Measurements from ENCODE around the gene RSPRY1. TPM values are rescaled to one million over a fixed set of nuclear protein-coding genes. Genes with fewer than 3 reads are reported as not detected.

Gene RSPRY1
- total RNA-seq, 1 donor from 2014 or later: 17.1 TPM

DNA sequence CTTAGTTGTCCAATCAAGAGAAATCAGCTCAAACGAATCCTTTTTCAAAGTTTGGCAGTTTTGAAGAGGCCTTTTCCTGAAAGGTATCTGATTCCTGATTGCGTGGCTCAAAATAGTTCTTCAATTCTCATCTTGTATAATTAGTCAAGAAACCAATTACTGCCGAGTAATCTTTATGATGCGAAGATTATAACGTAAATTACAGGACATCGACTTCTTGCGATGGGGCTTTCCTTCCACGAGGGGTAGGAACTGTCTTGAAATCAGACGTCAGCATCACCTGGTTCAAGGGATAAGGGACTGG is 58.3 kb downstream of the RSPRY1 start:
- intact Hi-C loops (cut with DNase I): loop anchor here (2.0 kb wide), 1 partner anchor 54 kb away; no protein-coding TSS in a partner anchor
- no peak for DNase-seq (ENCODE audit: low spot score)

DNA sequence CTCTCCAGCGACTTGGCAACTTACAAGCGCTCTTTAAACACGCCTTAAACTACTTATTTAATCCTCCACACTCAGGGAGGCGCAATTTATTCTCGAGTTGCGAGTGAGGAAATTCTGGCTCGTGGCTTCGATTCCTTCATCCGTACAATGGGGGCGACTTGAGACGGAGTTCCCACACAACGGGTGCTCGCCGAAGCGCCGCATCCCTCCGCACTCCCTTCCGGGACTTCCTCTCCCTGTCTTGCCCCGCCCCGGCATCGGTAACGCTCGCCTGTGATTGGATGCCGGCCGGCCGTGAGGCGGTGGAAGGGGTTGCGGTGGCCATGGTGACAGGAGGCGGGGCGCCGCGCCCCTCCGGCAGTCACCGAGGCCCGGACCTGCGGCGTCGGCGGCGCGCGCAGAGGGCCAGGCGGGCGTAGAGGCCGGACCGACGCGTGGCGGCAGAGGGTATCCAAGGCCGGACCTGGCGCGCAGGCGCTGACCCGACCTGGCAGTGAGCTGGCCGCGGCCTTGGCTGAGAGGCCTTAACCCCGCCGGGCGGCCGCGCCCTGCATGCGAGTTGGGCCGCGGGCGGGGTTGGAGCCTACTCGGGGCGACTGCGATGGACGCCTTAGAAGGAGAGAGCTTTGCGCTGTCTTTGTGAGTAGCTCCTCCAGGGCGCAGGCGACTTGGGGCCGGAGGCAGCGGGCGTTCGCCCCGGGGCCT is 58.8 kb downstream of the RSPRY1 start, which contains the start of gene ARL2BP:
ARL2BP (plus strand) TSS at position 493 of the 705 bp plus-strand sequence; CDS start at position 602, 109 bp downstream.
- intact Hi-C loops (cut with DNase I): loop anchor here (2.0 to 5.0 kb wide), 2 partner anchors 54 to 58 kb away; partner anchors contain the start of genes PSME3IP1 and RSPRY1
- peak; percentile 99 for DNase-seq (ENCODE audit: low spot score)

DNA sequence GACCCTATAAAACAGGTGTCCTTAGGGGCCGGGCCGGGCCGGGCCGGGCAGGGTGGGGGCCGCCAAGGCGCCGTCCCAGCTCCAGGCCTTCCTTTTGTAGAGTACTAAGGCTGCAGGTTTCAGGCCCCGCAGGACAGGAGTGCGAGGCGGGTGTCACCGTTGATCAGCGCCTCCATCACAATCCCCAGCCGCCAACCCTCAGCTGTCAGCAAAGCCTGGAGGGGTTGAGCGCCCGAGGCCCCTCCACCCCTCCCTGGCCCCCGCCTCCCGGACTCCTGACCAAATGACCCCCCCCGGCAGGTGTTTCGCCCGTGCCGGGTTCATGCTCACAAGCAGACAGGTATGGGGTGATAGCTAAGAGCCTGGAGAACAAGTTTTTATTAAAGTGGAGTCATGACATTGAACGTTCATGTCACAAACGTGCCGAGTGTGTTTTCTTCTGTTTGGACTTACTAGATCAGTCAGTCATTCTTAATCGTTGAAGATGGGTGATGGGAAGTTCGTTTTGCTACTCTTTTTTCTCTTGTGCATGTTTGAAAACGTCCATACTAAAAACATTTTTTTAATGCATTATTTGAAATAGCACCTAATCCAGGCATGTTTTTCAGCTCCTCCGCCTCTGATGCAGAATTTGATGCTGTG is 59.5 kb downstream of the RSPRY1 start:
- no peak for DNase-seq (ENCODE audit: low spot score)
- intact Hi-C loops (cut with DNase I): loop anchor here (2.0 to 5.0 kb wide), 2 partner anchors 53 to 58 kb away; partner anchors contain the start of genes PSME3IP1 and RSPRY1

DNA sequence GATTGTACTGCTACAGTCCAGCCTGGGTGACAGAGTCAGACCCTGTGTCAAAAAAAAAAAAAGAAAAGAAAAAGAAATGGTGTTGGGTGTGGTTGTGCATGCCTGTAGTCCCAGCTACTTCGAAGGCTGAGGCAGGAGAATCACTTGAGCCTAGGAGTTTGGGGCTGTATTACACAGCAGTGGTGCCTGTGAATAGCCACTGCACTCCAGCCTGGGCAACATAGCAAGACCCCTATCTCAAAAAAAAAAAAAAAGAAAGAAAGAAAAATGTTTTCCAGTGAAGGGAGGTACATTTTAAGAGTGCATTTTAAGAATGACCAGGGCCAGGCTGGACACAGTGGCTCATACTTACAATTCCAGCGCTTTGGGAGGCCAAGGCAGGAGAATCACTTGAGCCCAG is 65.2 kb downstream of the RSPRY1 start:
- intact Hi-C loops (cut with DNase I): no loop called here
- DNase-seq (ENCODE audit: low spot score): no peak

DNA sequence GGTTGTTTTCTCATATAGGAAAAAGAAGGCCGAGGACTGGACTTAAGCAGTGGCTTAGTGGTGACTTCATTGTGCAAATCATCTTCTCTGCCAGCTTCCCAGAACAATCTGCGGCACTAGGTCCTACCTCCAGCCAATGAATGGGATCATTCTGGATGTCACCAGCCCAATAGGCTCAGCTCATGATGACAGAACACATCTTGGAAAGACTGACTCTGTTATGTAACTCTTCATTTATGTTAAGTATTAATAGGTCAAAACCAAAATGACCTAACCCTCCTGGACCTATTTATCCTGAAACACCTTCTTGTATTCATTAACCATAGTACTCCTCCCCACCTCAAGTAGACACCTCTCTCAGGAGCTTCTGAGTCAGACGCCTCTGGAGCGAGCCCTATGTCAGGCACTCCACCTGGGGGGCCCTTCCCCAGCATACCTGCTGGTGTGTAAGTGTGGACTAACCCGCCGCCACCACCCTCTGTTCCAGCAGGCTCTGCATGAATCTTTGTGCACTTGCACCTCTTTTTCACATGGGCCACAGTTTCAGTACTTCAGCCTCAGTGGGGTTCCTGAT is 66.1 kb downstream of the RSPRY1 start:
- intact Hi-C loops (cut with DNase I): no loop called here
- no peak for DNase-seq (ENCODE audit: low spot score)

DNA sequence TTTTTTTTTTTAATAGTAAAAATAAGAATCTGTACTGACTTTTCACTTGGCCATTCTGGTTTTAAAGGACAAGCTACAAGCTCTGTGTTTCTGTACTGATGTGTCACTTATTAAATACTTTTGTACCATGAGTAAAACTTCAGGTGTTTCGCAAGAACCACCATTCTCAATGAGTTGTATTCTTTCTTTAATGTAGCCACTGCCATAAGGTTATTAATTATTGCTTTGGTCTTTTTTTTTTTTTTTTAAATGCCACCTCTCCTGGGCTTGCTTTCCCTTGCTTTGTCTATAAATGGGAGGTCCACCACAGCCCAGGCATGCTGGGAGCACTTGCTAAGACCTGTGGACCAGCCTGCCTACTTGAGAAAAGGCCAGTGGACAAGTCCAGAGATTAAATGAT is 67.3 kb downstream of the RSPRY1 start:
- DNase-seq (ENCODE audit: low spot score): no peak
- intact Hi-C loops (cut with DNase I): no loop called here

DNA sequence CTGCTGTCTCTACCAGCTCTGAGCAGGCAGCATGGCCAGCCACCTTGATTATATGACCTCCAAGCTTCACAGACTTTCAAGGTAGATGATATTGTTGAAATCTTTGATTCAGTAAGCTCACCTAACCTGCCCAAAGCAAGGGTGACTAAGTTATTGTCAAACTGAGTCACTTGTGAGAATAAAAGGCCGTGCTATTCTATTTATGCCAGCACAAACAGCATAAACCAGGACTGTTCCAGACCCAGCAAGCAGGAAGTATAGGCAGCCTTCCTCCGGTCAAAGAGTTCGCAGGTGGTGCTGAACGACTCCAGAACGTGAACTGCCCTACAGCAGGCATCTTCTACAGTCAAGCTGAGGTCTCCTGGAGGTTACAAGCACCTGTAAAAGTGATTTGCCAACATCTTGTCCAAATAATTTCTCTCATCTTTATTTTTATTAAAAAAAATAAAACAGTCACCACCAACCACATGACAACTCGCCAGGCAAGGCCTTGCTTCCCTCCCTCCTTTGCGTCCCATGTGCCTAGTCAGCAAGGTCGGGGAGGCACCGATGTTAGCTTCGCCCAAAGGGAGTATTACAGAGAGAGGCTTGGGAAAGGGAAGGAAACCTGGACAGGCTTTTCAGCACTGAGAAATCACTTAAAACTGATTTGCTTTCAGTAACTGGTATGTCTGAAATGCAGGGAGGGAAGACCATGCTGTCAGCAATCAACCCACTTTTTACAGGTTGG is 69.7 kb downstream of the RSPRY1 start:
- intact Hi-C loops (cut with DNase I): no loop called here
- no peak for DNase-seq (ENCODE audit: low spot score)

DNA sequence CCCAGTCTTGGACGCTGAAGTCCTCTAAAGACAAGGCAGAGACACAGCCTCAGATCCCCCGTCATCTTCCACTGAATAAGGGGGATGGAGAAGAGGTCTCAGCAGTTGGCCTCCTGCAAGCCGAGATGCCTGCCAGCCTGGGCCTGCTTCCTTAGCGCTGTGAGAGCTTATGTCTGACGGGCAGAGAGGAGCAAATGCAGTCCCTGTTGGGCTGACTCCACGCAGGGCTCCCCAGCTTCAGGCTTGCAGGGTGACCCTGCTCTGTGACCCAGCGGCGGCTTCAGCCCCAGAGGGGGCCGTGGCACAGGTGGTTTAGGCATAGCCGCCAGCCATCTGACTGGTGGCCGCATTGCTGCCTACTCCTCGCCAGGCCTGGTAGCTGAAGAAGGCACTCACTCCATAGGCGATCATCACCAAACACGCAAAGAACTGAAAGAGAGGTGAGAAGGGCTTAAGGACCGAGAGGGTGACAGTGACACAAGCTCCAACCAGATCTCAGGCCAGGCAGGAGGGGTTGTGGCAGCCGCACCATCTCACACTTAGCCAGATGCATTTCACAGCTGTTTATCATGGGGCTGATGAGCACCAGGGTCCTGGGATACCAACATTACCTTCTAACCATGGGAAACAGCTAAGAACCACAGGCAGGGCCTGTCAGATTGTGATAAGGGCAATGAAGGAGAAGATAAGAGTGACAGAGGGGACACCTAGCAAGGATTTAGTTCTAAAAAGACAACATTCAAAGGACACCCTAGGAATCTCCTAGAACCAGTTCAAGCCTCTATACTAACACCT is 70.7 kb downstream of the RSPRY1 start:
- intact Hi-C loops (cut with DNase I): no loop called here
- no peak for DNase-seq (ENCODE audit: low spot score)

DNA sequence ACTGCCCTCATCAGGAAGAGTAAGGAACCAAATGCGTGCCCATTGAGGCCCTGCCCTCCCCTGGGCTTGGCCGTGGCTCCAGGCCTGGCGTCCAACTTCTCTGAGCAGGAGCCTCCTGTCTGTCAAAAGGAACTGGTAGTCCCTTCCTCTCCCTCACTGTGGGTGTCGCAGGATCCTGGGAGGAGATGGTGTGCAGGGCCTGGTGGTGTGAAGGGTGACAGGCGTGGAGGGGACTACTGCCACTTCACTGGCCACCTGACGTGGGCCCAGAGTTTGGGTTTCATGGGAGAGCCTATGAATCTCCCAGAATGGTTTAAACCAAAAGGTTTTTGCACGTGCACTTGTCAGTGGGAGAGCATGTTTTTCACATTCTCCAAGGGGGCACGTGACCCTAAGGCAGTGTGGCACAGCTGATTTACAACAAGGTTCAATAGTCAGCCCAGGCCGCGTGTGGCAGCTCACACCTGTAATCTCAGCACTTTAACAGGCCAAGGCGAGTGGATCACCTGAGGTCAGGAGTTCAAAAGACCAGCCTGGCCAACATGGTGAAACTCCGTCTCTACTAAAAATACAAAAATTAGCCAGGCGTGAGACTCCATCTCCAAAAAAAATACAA is 71.4 kb downstream of the RSPRY1 start:
- intact Hi-C loops (cut with DNase I): no loop called here
- no peak for DNase-seq (ENCODE audit: low spot score)

DNA sequence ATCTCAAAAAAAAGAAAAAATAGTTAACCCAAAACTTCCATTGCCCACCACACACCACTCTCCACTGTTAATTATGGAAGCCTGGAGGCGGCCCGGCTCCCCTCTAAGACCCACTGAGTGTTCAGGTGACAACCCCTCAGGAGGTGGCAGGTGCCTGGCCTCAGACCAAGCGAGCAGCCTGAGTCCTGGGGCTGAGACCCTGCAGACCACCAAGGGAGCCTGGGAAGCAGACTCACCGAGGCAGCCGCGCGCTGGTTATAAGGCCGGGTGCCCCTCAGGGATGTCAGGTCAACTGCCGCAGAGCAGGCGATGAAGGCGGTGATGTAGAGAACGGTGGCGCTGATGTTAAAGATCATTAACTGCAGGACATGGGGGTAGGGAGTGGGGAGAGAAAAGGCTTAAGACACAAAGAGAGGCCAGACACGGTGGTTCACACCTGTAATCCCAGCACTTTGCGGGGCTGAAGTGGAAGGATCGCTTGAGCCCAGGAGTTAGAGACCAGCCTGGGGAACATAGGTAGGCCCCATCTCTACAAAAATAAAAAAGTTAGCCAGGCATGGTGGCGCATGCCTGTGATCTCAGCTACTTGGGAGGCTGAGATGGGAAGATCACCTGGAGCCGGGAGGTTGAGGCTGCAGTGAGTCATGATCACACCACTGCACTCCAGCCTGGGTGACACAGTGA is 72.2 kb downstream of the RSPRY1 start:
- DNase-seq (ENCODE audit: low spot score): no peak
- intact Hi-C loops (cut with DNase I): no loop called here

DNA sequence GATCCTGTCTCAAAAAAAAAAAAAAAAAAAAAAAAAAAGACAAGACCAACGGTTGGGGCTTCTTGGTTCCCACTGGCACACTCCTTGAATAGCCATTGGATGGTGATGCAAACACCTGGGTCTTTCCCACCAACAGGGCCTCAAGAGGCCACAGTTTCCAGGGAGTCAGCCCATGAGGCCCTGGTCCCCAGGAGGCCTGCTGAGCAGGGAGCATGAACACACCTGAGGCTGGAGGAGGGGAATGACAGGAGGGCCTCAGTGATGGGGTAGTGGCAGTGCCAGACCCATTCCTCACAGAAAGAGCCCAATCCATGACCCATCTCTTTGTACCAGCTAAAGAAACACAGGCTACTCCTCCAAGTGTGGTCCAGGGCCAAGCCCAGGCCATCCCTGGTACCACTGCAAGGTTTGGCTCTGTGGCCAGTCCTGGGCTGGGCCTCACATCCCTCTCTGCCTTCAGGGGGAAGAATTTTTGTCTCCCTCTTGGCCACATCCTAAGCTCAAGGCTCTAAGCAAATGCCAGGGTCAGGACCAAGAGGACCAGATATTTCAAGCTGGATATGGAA is 72.9 kb downstream of the RSPRY1 start:
- intact Hi-C loops (cut with DNase I): no loop called here
- no peak for DNase-seq (ENCODE audit: low spot score)

DNA sequence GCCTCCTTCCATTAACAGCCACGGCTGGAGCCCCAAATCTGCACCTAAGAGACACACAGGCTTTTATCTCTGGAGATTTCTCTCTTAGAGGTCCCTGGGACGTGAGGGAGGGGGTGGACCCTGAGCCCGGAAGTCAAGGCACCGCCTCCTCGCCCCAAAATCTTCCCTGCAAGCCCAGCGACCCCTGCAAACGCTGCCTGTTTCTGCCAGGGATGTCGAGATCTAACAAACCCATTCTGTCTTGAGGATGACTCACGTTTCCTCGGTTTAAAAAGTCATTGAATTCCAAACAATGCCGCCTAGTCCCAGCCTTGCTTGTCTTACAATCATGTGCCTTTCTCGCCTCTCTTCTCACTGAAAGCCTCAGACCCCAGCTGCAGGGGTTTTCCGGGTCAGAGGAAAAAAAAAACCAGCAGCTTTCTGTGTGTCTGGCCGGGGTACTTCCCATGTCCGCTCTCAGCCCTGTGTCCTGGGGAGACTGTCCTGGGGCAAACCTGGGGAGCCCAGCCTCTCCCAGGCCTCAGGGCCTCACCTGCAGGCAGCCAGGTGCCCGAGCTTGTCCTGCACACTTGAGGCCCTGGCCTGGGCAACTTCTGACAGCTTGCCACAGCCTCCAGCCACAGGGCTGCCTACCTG is 74.3 kb downstream of the RSPRY1 start:
- intact Hi-C loops (cut with DNase I): no loop called here
- DNase-seq (ENCODE audit: low spot score): no peak

DNA sequence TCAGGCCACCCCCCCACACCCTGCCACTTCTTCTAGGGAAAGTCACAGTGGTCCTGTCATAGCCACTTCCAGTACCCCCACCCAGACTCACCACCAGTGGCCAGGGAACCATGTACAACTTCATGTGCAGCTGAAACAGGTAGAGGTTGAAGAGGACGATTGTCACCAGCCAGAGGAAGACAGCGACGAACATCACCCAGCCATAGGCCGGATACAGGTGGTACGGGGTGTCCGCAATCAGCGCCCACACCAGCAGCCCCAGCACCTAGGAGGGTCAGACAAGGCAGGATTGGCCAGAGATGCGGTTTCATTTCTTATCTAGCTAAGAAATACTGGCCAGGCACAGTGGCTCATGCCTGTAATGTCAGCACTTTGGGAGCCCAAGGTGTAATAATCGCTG is 75.7 kb downstream of the RSPRY1 start:
- intact Hi-C loops (cut with DNase I): no loop called here
- no peak for DNase-seq (ENCODE audit: low spot score)

DNA sequence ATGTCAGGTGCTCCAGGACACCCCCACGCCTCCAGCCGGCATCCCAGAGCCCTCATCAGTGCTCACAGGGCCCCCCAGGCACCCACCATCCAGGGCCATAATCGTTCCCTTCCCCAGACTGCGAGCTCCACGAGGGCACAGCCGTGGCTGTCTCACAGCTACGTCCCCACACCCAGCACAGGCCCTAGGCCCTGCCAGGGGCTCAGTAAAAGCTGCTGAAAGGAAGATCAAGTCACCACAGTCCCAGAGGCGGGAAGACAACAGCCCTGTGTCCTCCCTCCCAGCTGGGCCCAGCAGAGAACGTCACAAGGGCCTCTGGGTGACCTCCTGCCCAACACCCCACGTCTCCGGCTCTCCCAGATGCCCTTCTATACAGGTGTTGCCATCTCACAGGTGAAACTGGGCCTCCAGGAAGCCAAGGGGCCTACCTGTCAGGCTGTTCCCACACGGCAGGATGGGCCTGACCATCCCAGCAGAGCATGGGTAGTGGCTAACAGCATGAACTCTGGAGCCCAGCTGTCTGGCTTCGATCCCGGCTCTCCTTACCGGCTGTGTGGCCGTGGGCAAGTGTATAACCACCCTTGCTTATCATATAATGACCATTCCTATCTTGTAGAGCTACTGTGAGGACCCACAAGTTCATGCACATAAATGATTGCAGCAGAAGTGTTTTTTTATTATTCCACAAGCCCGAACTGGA is 76.9 kb downstream of the RSPRY1 start:
- intact Hi-C loops (cut with DNase I): no loop called here
- DNase-seq (ENCODE audit: low spot score): no peak

DNA sequence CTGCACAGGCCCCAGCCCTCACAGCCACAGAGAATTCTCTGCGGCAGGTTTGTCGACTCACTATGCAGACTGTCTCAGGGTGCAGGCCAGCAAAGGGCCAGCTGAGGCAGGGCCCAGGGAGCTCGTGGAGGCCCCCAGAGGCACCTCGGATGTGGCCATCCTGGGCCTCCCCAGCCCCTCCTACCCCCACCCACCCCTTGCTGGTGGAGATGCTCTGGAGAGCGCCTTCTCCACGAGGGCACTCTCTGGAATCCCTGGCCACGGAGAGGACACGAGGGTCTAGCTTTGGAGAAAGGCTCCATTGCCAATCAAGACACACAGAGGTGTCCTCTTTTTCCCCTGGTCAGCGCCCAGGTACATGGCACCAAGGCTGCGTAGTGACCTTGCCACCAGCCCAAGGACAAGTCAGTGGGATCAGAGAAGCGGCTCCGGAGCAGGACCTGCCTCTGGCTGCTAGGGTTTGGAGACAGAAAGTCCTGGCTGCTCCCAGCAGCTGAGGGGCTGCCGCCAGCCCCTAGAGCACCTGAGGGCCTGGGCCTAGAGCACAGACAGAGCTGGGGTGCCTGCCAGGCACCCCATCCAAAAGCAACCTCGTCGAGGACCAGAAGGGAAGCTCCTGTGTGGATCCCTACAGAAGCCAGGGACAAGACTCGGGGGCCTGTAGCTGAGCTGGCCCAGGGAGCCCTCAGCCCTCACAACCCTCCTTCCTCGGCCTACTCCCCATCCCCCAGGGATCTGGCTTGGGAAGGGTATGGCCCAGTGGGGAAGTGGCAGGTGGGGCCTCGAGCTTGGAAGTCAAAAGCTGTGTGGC is 77.6 kb downstream of the RSPRY1 start:
- intact Hi-C loops (cut with DNase I): no loop called here
- DNase-seq (ENCODE audit: low spot score): peak; percentile 39

DNA sequence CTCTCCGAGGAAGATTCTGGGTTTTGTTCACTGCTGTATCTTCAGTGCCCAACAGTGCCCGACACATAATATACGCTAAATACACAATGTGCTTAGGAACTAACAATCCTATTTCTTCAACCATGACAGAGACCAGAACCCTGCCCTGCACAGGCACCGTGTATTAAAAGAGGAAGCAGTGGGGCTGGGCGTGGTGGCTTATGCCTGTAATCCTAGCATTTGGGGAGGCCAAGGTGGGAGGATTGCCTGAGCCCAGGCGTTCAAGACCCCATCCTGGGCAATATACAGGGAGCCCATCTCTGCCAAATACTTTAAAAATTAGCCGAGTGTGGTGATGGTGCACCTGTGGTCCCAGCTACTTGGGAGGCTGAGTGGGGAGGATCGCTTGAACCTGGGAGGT is 78.3 kb downstream of the RSPRY1 start:
- intact Hi-C loops (cut with DNase I): no loop called here
- DNase-seq (ENCODE audit: low spot score): no peak
